Left lung (tissue), 10 donors: ENCODE results near the gene GABARAP. TPM values are rescaled to one million over a fixed set of nuclear protein-coding genes. Genes with fewer than 3 reads are reported as not detected.

Source experiments
- ATAC-seq: fragments of 200-7000 bp; cut with Tn5 transposase; one replicate; pipeline ENCODE4 v1.9.1; 2020; ENCODE audit warnings: moderate library complexity
- DNase-seq, 4 donors: peaks; one replicate each; pipeline ENCODE4 v3.0.0-alpha.2; 2013 to 2020
- H3K27ac ChIP-seq, 2 donors: fragments of 200-600 bp; sonication (generic) in 1 of 2; one replicate each; pipeline versions ENCODE4 v1.5.0 to v1.8.0; 2020 to 2021
- H3K27me3 ChIP-seq, 2 donors: fragments of 200-600 bp; sonication (generic) in 1 of 2; one replicate each; pipeline versions ENCODE4 v1.5.0 to v1.8.0; 2020 to 2021
- H3K36me3 ChIP-seq, 2 donors: fragments of 200-600 bp; sonication (generic) in 1 of 2; one replicate each; pipeline versions ENCODE4 v1.5.0 to v1.8.0; 2020 to 2021
- H3K4me1 ChIP-seq, 2 donors: fragments of 200-600 bp; one replicate each; pipeline ENCODE4 v1.8.0; 2021
- H3K4me3 ChIP-seq, 2 donors: fragments of 200-600 bp; sonication (generic) in 1 of 2; one replicate each; pipeline versions ENCODE4 v1.5.0 to v1.8.0; 2020 to 2021; ENCODE audit warnings: mild to moderate bottlenecking in 1 of 2
- H3K9me3 ChIP-seq, 2 donors: fragments of 200-600 bp; sonication (generic) in 1 of 2; one replicate each; pipeline versions ENCODE4 v1.5.0 to v1.8.0; 2020 to 2021
- CTCF ChIP-seq, 2 donors: fragments of 200-600 bp; sonication (generic) in 1 of 2; IDR thresholded peaks; one replicate each; pipeline versions ENCODE4 v1.5.0 to v1.8.0; 2021; ENCODE audit warnings: antibody characterized with exemption in 2 of 2
- intact Hi-C, 2 donors: fragments of 100-400 bp; cut with DNase I; formaldehyde crosslinking; loops; one replicate each; pipeline versions ENCODE4 v1.11.2 to v1.14.2; 2022
- polyA plus RNA-seq, 6 donors: library from polyadenylated mRNA; unstranded; fragments of 120-200 nt; gene quantifications; one replicate each; pipeline ENCODE4 v1.2.1, GENCODE V29; 2013; ENCODE audit not compliant: insufficient read length in 6 of 6
- total RNA-seq, 2 donors: library from RNA; stranded (reverse); fragmentation: NEBNext Ultra II Directional; extraction: Animal tissue kit (Norgen Biotek cat#: 25700); gene quantifications; one replicate each; pipeline ENCODE4 v1.2.1, GENCODE V29; 2021
- donor health status: DM: no; HTN: yes; CAD: no.
- donor health status: DM: no; HTN: no; CAD: no.

GABARAP gene
- total and polyA plus RNA-seq, 8 donors, result 442 to 559 (median 492) TPM

- intact Hi-C loops, result no loop called here
- no peaks in the 10 kb centered on the region for H3K9me3 ChIP-seq
- peaks cover 0 to 50% of the 10 kb centered on the region in 2 donors for H3K36me3 ChIP-seq
- H3K27me3 ChIP-seq, result no peaks in the 10 kb centered on the region
- DNase-seq (peak; percentile 96 to 99 (median 96)), ATAC-seq (peak; percentile 65)
- peaks cover 17 to 38% of the 10 kb centered on the region in 2 donors for H3K4me1 ChIP-seq
- TF ChIP-seq CTCF (IDR thresholded peaks at IDR 0.05), result no peak
- peak overlapping the region; percentile 96 to 97 for H3K27ac ChIP-seq
- H3K4me3 ChIP-seq, result peak overlapping the region; percentile 91 to 99
Observed at GRCh38 chr17:7242717-7243452, 636 bp upstream of the GABARAP start.

GRCh38 chr17:7241090-7241733 is 1.0 kb downstream of the GABARAP start:
- intact Hi-C loops, result no loop called here
- Histone ChIP-seq H3K4me1 (peaks cover 17 to 47% of the 10 kb centered on the region in 2 donors), H3K4me3 (peak overlapping the region; percentile 91 to 99), H3K27me3 (no peaks in the 10 kb centered on the region), H3K36me3 (peaks cover 0 to 50% of the 10 kb centered on the region in 2 donors), H3K9me3 (no peaks in the 10 kb centered on the region), H3K27ac (peak overlapping the region; percentile 96 to 97)
- no peak for TF ChIP-seq CTCF (IDR thresholded peaks at IDR 0.05)
- DNase-seq (no peak), ATAC-seq (no peak)

GRCh38 chr17:7240375-7240774 is 1.9 kb downstream of the GABARAP start:
- peak overlapping the region; percentile 96 to 97 for H3K27ac ChIP-seq
- H3K36me3 ChIP-seq, result peaks cover 0 to 50% of the 10 kb centered on the region in 2 donors
- no peak for DNase-seq
- peaks cover 19 to 55% of the 10 kb centered on the region in 2 donors for H3K4me1 ChIP-seq
- H3K4me3 ChIP-seq, result peak overlapping the region; percentile 91 to 99
- intact Hi-C loops, result no loop called here
- H3K9me3 ChIP-seq, result no peaks in the 10 kb centered on the region
- no peak for TF ChIP-seq CTCF (IDR thresholded peaks at IDR 0.05)
- ATAC-seq, result no peak
- H3K27me3 ChIP-seq, result no peaks in the 10 kb centered on the region

- peak within 1 kb of the TSS; percentile 86 to 99 for H3K4me3 ChIP-seq
- peak in 1 of 2 donors; percentile 35 for TF ChIP-seq CTCF (IDR thresholded peaks at IDR 0.05)
- H3K27me3 ChIP-seq, result no peaks in the 10 kb centered on the region
- intact Hi-C loops, result no loop called here
- H3K9me3 ChIP-seq, result no peaks in the 10 kb centered on the region
- peaks cover 24 to 64% of the 10 kb centered on the region in 2 donors for H3K4me1 ChIP-seq
- peak within 1 kb of the TSS; percentile 89 to 96 for H3K27ac ChIP-seq
- ATAC-seq, result peak; percentile 76
- H3K36me3 ChIP-seq, result peaks cover 0 to 45% of the 10 kb centered on the region in 2 donors
- DNase-seq, result peak; percentile 99 to 100 (median 100)
Observed at GRCh38 chr17:7239091-7240027, 2.9 kb downstream of the GABARAP start, which contains the start of gene PHF23. Gene PHF23, minus strand, starts transcription at chr17:7239457. Its CDS starts 178 bp downstream, at chr17:7239279.
